NCI-H1417 treated with DMSO at 0.1 percent for 48 hours (cell line): Measurements from ENCODE around the gene AVPR1A.
"Not testable (repeated sequence)": the region's sequence is repeated elsewhere in the genome, so short reads cannot be mapped to it uniquely, and the experiment has no call there.

Experiments
- DNase-seq: peaks from one replicate; lab custom pipeline; 2025; lab: John Stamatoyannopoulos, UW

AVPR1A gene

GRCh38 chr12:63150713-63151622, at the start of gene AVPR1A:
Gene AVPR1A (minus strand): TSS chr12:63151201. CDS start chr12:63150836, 365 bp downstream.
- DNase-seq, result no peak

- no peak for DNase-seq
Measured at GRCh38 chr12:63196168-63196567, 45.2 kb upstream of the AVPR1A start.

- DNase-seq, result no peak
Measured at GRCh38 chr12:63179224-63179623, 28.2 kb upstream of the AVPR1A start.

- no peak for DNase-seq
Measured at GRCh38 chr12:63170321-63170720, 19.3 kb upstream of the AVPR1A start.

GRCh38 chr12:63167741-63168140, 16.7 kb upstream of the AVPR1A start:
- DNase-seq, result not testable (repeated sequence)

- DNase-seq, result no peak
Measured at GRCh38 chr12:63164911-63165310, 13.9 kb upstream of the AVPR1A start.

GRCh38 chr12:63163541-63163940, 12.5 kb upstream of the AVPR1A start:
- no peak for DNase-seq

- no peak for DNase-seq
Measured at GRCh38 chr12:63155375-63155774, 4.4 kb upstream of the AVPR1A start.

- DNase-seq, result no peak
Measured at GRCh38 chr12:63154560-63154959, 3.6 kb upstream of the AVPR1A start.

- DNase-seq, result no peak
Measured at GRCh38 chr12:63152321-63152700, 1.3 kb upstream of the AVPR1A start.

- DNase-seq, result peak; percentile 8
Measured at GRCh38 chr12:63151623-63152320, 771 bp upstream of the AVPR1A start.

GRCh38 chr12:63149909-63150712, 890 bp downstream of the AVPR1A start:
- DNase-seq, result peak; percentile 28

- DNase-seq, result no peak
Measured at GRCh38 chr12:63144556-63144955, 6.4 kb downstream of the AVPR1A start.

GRCh38 chr12:63138488-63138887, 12.5 kb downstream of the AVPR1A start:
- DNase-seq, result no peak

- DNase-seq, result no peak
Measured at GRCh38 chr12:63133981-63134380, 17.0 kb downstream of the AVPR1A start.

GRCh38 chr12:63132201-63132600, 18.8 kb downstream of the AVPR1A start:
- no peak for DNase-seq

- no peak for DNase-seq
Measured at GRCh38 chr12:63129927-63130326, 21.1 kb downstream of the AVPR1A start.

- no peak for DNase-seq
Measured at GRCh38 chr12:63124778-63125177, 26.2 kb downstream of the AVPR1A start.

- DNase-seq, result no peak
Measured at GRCh38 chr12:63103494-63104131, 47.4 kb downstream of the AVPR1A start.

GRCh38 chr12:63101920-63102319, 49.1 kb downstream of the AVPR1A start:
- no peak for DNase-seq

- no peak for DNase-seq
Measured at GRCh38 chr12:63098851-63099250, 52.1 kb downstream of the AVPR1A start.
